ENCODE measurements around the gene DDX17. TPM values are rescaled to one million over a fixed set of nuclear protein-coding genes. Genes with fewer than 3 reads are reported as not detected.

Gene DDX17
- polyA plus RNA-seq, 1 donor (not counting 4 experiments of a cell fraction or from before 2014, with no cell fraction given), result 270 TPM

DNA sequence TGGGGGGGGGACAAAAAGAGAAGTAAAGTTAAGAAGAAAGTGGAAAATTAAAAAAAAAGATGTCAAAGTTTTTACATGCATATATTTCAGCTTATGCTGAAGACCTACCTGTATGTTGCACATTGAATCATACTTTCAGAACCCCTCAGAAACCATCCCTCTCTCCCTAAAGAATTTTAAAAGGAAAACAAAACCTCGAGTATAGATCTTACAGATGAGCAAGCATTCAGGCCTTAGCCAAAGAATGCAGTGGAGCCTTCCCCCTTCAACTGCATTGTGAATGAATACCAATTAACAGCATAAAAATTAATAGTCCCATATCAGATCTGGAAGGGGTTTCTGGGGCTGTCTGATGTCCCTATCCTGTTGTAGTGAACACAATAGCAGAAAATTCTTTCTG lies 21.9 kb downstream of the DDX17 start:
- Histone ChIP-seq H3K9me3 (ENCODE audit: control insufficient read depth, low read depth, low read length) (no peaks in the 10 kb centered on the region), H3K27ac (ENCODE audit: control insufficient read depth, insufficient read depth, low read length) (no peak overlapping the region), H3K4me3 (ENCODE audit: control insufficient read depth in 2 of 3, extremely low read depth in 1 of 3, insufficient read depth in 2 of 3, low read depth in 1 of 3, low read length in 3 of 3) (no peak overlapping the region), H2AFZ (ENCODE audit: control insufficient read depth, low read length) (no peak overlapping the region), H3K9ac (ENCODE audit: control insufficient read depth, extremely low read depth, insufficient read depth, low read length) (no peak overlapping the region), H4K20me1 (ENCODE audit: control insufficient read depth, extremely low read depth, insufficient read depth, low read length) (peaks cover 19% of the 10 kb centered on the region), H3K36me3 (ENCODE audit: control insufficient read depth in 2 of 2, extremely low read depth in 1 of 2, insufficient read depth in 2 of 2, low read length in 2 of 2) (peaks cover 44 to 59% of the 10 kb centered on the region in 2 experiments), H3K4me1 (ENCODE audit: control insufficient read depth, extremely low read depth, insufficient read depth, low read length) (no peaks in the 10 kb centered on the region), H3K79me2 (ENCODE audit: control insufficient read depth, insufficient read depth, low read length) (peaks cover 14% of the 10 kb centered on the region), H3K27me3 (ENCODE audit: control insufficient read depth, extremely low read depth, insufficient read depth, low read length) (no peaks in the 10 kb centered on the region), H3K4me2 (ENCODE audit: control insufficient read depth, extremely low read depth, insufficient read depth, low read depth, low read length) (no peak overlapping the region), H3K9me1 (ENCODE audit: control insufficient read depth, extremely low read depth, insufficient read depth, low read length) (no peaks in the 10 kb centered on the region)
- DNase-seq (ENCODE audit: low read depth, low spot score) (no peak), FAIRE-seq (no peak)
- TF ChIP-seq, protein P1, sequence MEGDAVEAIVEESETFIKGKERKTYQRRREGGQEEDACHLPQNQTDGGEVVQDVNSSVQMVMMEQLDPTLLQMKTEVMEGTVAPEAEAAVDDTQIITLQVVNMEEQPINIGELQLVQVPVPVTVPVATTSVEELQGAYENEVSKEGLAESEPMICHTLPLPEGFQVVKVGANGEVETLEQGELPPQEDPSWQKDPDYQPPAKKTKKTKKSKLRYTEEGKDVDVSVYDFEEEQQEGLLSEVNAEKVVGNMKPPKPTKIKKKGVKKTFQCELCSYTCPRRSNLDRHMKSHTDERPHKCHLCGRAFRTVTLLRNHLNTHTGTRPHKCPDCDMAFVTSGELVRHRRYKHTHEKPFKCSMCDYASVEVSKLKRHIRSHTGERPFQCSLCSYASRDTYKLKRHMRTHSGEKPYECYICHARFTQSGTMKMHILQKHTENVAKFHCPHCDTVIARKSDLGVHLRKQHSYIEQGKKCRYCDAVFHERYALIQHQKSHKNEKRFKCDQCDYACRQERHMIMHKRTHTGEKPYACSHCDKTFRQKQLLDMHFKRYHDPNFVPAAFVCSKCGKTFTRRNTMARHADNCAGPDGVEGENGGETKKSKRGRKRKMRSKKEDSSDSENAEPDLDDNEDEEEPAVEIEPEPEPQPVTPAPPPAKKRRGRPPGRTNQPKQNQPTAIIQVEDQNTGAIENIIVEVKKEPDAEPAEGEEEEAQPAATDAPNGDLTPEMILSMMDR (optimal IDR thresholded peaks at IDR 0.05 in 1 of 3, IDR thresholded peaks at IDR 0.05 in 1 of 3, conservative IDR thresholded peaks at IDR 0.05 in 1 of 3; ENCODE audit: extremely low read depth in 1 of 3, insufficient read depth in 2 of 3, low read length in 3 of 3), result no peak
- no peak for TF ChIP-seq EZH2 (IDR thresholded peaks at IDR 0.05; ENCODE audit: low read length)
- dilution Hi-C loops (cut with MboI; ENCODE audit: extremely low pct_ligation_motif_present, low sequenced_read_pairs), result no loop called here

DNA sequence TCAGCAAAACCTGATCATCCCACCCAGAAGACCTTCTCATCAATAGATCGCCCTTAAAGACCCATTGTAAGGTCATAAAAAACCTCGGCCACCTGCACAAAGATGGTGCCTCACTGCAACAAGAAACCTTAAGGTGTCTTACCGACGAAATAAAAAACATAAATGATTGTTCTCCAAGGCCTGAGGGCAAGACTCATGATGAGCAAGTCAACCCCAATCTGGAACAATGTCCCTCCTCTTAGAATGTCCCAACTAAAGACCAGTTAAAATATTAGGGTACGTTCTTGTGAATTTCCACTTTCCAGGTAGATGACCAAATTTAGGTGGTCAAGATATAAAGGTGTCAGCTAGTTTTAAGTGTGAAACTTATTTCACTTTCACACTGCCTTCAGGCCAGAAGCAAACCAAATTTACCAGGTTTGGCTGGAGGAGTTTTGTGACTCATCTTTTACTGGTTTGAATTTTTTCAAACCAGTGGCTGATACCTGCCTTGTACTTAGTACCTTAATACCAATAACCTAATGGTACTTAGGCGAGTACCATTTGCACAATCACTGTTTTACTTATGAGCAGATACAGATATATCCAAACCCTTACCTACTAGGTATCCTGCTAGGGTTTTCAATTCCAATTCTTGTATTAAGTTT lies 23.3 kb downstream of the DDX17 start:
- Histone ChIP-seq H3K4me2 (ENCODE audit: control insufficient read depth, extremely low read depth, insufficient read depth, low read depth, low read length) (no peak overlapping the region), H3K4me3 (ENCODE audit: control insufficient read depth in 2 of 3, extremely low read depth in 1 of 3, insufficient read depth in 2 of 3, low read depth in 1 of 3, low read length in 3 of 3) (no peak overlapping the region), H3K36me3 (ENCODE audit: control insufficient read depth in 2 of 2, extremely low read depth in 1 of 2, insufficient read depth in 2 of 2, low read length in 2 of 2) (peaks cover 40 to 45% of the 10 kb centered on the region in 2 experiments), H4K20me1 (ENCODE audit: control insufficient read depth, extremely low read depth, insufficient read depth, low read length) (peaks cover 15% of the 10 kb centered on the region), H2AFZ (ENCODE audit: control insufficient read depth, low read length) (no peak overlapping the region), H3K79me2 (ENCODE audit: control insufficient read depth, insufficient read depth, low read length) (peaks cover 4% of the 10 kb centered on the region), H3K9ac (ENCODE audit: control insufficient read depth, extremely low read depth, insufficient read depth, low read length) (no peak overlapping the region), H3K27ac (ENCODE audit: control insufficient read depth, insufficient read depth, low read length) (no peak overlapping the region), H3K9me3 (ENCODE audit: control insufficient read depth, low read depth, low read length) (no peaks in the 10 kb centered on the region), H3K9me1 (ENCODE audit: control insufficient read depth, extremely low read depth, insufficient read depth, low read length) (no peaks in the 10 kb centered on the region), H3K4me1 (ENCODE audit: control insufficient read depth, extremely low read depth, insufficient read depth, low read length) (peaks cover 4% of the 10 kb centered on the region), H3K27me3 (ENCODE audit: control insufficient read depth, extremely low read depth, insufficient read depth, low read length) (no peaks in the 10 kb centered on the region)
- FAIRE-seq (no peak), DNase-seq (ENCODE audit: low read depth, low spot score) (no peak)
- TF ChIP-seq, protein P1 (optimal IDR thresholded peaks at IDR 0.05 in 1 of 3, IDR thresholded peaks at IDR 0.05 in 1 of 3, conservative IDR thresholded peaks at IDR 0.05 in 1 of 3; ENCODE audit: extremely low read depth in 1 of 3, insufficient read depth in 2 of 3, low read length in 3 of 3), result no peak
- TF ChIP-seq EZH2 (IDR thresholded peaks at IDR 0.05; ENCODE audit: low read length), result no peak
- dilution Hi-C loops (cut with MboI; ENCODE audit: extremely low pct_ligation_motif_present, low sequenced_read_pairs), result no loop called here

Data from keratinocyte (primary cell).